ENCODE results near the gene DEDD2. TPM values are rescaled to one million over a fixed set of nuclear protein-coding genes. Genes with fewer than 3 reads are reported as not detected.
A peak's percentile ranks its signal among the peaks of the same experiment; 100 is the strongest.

DEDD2 gene
- total RNA-seq, 1 experiment from 2014 or later, result 34.4 TPM

- TF ChIP-seq CTCF (conservative IDR thresholded peaks at IDR 0.05; ENCODE audit: low read depth, low read length) (peak; percentile 68), EZH2phosphoT487 (IDR thresholded peaks at IDR 0.05; ENCODE audit: borderline replicate concordance, low read length) (no peak)
- Histone ChIP-seq H3K4me1 (ENCODE audit: insufficient read depth, low read length) (peaks cover 4% of the 10 kb centered on the region), H3F3A (ENCODE audit: low read length, unreplicated experiment) (no peaks in the 10 kb centered on the region), H3K4me2 (ENCODE audit: low read length) (peak overlapping the region; percentile 94), H3K4me3 (ENCODE audit: low read length) (peak overlapping the region; percentile 67), H3K36me3 (ENCODE audit: low read depth, low read length) (no peaks in the 10 kb centered on the region), H3K9me3 (ENCODE audit: low read length) (no peaks in the 10 kb centered on the region), H3K9me2 (replicated peaks; ENCODE audit: low read length) (no peaks in the 10 kb centered on the region), H3K27ac (ENCODE audit: low read length) (peak overlapping the region; percentile 67), H3K9ac (ENCODE audit: low read length) (peak overlapping the region; percentile 80), H2AFZ (ENCODE audit: low read length) (peak overlapping the region; percentile 74), H3K79me2 (ENCODE audit: low read length) (peaks cover 35% of the 10 kb centered on the region), H4K20me1 (ENCODE audit: low read length) (no peaks in the 10 kb centered on the region), H3K27me3 (ENCODE audit: low read length) (no peaks in the 10 kb centered on the region)
- ChIA-PET POLR2A (ENCODE audit: unreplicated experiment) (interaction anchor here (0.6 kb wide), 1 partner anchor 17 kb away, joined by 9 read pairs; no protein-coding TSS in a partner anchor), CTCF (interaction anchor here (0.6 kb wide), 3 partner anchors 154 to 417 kb away, joined by 3 to 5 read pairs (median 3); no protein-coding TSS in a partner anchor)
- ATAC-seq, result peak; percentile 33
- DNase-seq, result peak; percentile 93
- intact Hi-C loops (cut with micrococcal nuclease), result no loop called here
- BruUV-seq (replicated peaks), result no TSS peak
Measured at GRCh38 chr19:42244347-42245220, 27.1 kb upstream of the DEDD2 start.

GRCh38 chr19:42242512-42243409, 25.3 kb upstream of the DEDD2 start, which contains the start of gene GSK3A:
Gene GSK3A (minus strand): TSS chr19:42242602. CDS start chr19:42242465, 137 bp downstream.
- peak within 1 kb of the TSS; percentile 93 for H3K9ac ChIP-seq (ENCODE audit: low read length)
- no peaks in the 10 kb centered on the region for H3K36me3 ChIP-seq (ENCODE audit: low read depth, low read length)
- ChIA-PET CTCF (interaction anchor here (0.6 to 0.7 kb wide), 2 partner anchors 66 to 111 kb away, joined by 3 read pairs; no protein-coding TSS in a partner anchor), POLR2A (ENCODE audit: unreplicated experiment) (interaction anchor here (0.5 to 0.7 kb wide), 5 partner anchors 25 to 1426 kb away, joined by 3 to 4 read pairs (median 4); no protein-coding TSS in a partner anchor)
- TF ChIP-seq EZH2phosphoT487 (IDR thresholded peaks at IDR 0.05; ENCODE audit: borderline replicate concordance, low read length) (no peak), CTCF (conservative IDR thresholded peaks at IDR 0.05; ENCODE audit: low read depth, low read length) (no peak), EZH2 (IDR thresholded peaks at IDR 0.05; ENCODE audit: low read length, unreplicated experiment) (no peak)
- no TSS peak for BruUV-seq (replicated peaks)
- intact Hi-C loops (cut with micrococcal nuclease), result loop anchor here (1.0 to 2.0 kb wide), 2 partner anchors 26 to 129 kb away; partner anchors contain the start of gene DEDD2
- H4K20me1 ChIP-seq (ENCODE audit: low read length), result no peaks in the 10 kb centered on the region
- H3K9me3 ChIP-seq (ENCODE audit: low read length), result no peaks in the 10 kb centered on the region
- H3K27me3 ChIP-seq (ENCODE audit: low read length), result no peaks in the 10 kb centered on the region
- no peaks in the 10 kb centered on the region for H3F3A ChIP-seq (ENCODE audit: low read length, unreplicated experiment)
- H3K4me2 ChIP-seq (ENCODE audit: low read length), result peak within 1 kb of the TSS; percentile 94
- peaks cover 44% of the 10 kb centered on the region for H3K79me2 ChIP-seq (ENCODE audit: low read length)
- peak within 1 kb of the TSS; percentile 86 for H2AFZ ChIP-seq (ENCODE audit: low read length)
- H3K4me1 ChIP-seq (ENCODE audit: insufficient read depth, low read length), result peaks cover 4% of the 10 kb centered on the region
- DNase-seq (peak; percentile 96), ATAC-seq (peak; percentile 76)
- peak within 1 kb of the TSS; percentile 98 for H3K4me3 ChIP-seq (ENCODE audit: low read length)
- H3K27ac ChIP-seq (ENCODE audit: low read length), result peak within 1 kb of the TSS; percentile 69
- H3K9me2 ChIP-seq (replicated peaks; ENCODE audit: low read length), result no peaks in the 10 kb centered on the region
